GM19397 (cell line): Measurements from ENCODE around the gene TLR6.

Source experiments
- ATAC-seq: cut with Tn5 transposase; IDR thresholded peaks from one replicate; pipeline ENCODE4 v1.9.1; 2021; ENCODE audit warnings: mild to moderate bottlenecking, moderate library complexity; ENCODE audit not compliant: unreplicated experiment

TLR6 gene

GRCh38 chr4:38868059-38868960 is 11.7 kb upstream of the TLR6 start:
- ATAC-seq, result no peak

- ATAC-seq, result peak; percentile 83
Observed at GRCh38 chr4:38867478-38868058, 11.0 kb upstream of the TLR6 start, which contains the start of gene FAM114A1. Gene FAM114A1 (plus strand): TSS chr4:38867806. CDS start chr4:38878079, 10,273 bp downstream.

- no peak for ATAC-seq
Observed at GRCh38 chr4:38866973-38867477, 10.4 kb upstream of the TLR6 start.

DNA sequence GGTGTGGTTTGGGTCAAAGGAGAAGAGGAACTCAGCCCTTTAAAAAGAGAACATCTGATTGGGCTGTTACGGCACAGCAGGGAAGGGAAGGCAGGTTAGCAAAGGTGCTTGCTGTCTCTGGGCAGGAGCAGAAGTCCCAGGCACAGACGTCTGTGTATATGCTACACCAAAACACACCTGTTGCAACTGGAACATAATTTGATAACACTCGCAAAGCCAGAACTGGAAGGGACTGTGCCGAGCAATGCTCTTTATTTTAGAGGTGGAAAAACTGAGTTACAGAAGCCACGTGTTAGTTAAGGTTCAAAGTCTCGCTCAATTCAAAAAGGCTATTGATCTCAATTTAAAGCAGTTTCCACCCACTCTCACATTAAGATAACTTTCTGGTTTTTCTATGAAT is 8.8 kb upstream of the TLR6 start:
- no peak for ATAC-seq

DNA sequence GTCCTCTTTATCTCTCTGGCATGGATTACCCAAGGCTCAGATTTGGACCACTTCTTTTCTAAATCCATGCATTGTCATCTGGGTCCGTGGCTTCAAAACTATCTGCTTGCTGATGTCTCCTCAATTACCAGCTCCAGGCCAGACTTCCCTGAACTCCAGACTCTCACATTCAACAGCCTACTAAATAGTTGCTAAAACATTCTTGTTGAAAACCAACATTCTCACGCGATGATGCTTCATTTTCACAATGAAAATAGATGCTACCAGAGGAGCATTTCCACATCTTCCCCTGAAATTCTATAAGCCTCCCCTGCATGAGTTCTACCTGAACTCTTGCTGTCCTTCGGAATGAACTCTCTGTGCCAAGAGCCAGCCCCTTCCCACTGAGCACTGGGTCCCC is 5.2 kb upstream of the TLR6 start:
- ATAC-seq, result no peak

DNA sequence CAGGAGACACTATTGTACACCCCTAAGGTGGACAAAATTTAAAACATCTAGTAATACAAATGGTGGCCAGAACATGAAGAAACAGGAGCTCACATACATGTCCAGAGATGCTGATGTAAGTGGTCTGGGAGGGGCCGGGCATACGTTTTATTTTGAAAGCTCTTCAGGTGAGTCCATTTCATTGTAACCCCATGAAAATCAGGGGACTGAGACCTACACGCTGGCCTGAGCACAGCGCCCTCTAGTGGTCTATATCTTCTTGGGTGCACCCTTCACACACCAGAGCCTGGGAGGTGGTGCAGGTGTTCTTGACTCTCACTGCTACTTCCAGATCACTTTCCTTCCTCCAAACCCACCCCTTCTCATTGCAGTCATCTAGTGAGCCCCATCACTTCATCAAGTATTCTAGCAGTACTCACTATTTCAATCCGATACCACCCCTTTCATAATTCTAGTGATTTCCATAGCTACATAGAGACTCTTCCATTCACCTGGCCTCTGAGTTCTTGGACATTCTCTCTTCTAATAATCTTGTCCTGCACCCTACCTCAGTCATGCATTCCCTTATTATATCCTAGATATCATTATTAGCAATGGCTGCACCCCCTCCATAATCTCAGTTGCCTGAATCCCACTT is 4.3 kb upstream of the TLR6 start:
- ATAC-seq, result no peak

DNA sequence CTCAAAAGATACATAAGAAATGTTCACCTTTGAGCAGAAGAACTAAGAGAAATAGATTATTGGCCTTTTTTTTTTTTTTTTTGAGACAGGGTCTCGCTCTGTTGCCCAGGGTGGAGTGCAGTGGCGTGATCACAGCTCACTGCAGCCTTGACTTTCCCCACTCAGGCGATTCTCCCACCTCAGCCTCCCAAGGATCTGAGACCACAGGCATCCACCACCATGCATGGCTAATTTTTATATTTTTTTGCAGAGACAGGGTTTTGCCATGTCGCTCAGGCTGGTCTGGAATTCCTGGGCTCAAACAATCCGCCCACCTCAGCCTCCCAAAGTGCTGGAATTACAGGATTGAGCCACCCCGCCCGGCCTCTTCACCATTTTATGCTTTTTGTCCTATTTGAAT is 2.9 kb upstream of the TLR6 start:
- ATAC-seq, result no peak

DNA sequence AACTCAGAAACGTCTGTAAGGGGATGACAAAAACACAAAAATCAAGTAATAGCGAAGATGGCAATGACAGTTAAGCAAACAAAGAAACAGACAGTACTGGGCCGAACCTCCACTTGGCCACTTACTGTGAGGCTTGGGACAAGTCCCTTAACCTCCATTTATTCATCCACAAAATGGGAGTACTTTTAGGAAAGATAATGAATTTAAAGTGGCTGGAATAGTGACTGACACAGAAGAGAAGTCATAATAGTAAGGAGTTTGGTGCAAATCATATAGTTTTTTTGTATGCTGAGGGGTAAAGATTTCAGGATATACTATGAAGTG is 1.4 kb upstream of the TLR6 start:
- no peak for ATAC-seq

GRCh38 chr4:38857354-38858096 is 908 bp upstream of the TLR6 start:
- no peak for ATAC-seq

DNA sequence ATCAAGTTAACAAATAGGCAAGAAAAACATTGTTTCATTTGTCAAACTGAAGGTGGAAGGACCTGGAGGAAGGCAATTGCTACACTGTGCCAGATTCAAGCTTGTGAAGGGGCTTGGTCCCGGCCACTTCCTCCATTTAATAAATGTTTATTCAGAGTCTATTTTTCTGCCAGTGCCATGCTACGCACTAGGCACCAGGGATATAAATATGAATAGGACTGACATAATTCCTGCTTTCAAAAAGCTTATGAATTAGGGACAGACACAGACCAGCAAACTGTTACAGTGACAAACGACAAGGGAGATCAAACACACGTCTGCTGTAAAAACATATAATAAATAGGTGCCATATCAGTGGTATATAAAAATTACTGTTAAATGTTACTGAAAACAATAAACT is 571 bp downstream of the TLR6 start:
- no peak for ATAC-seq

- no peak for ATAC-seq
Observed at GRCh38 chr4:38855466-38855865, 1.2 kb downstream of the TLR6 start.

- ATAC-seq, result no peak
Observed at GRCh38 chr4:38846015-38846414, 10.6 kb downstream of the TLR6 start.

DNA sequence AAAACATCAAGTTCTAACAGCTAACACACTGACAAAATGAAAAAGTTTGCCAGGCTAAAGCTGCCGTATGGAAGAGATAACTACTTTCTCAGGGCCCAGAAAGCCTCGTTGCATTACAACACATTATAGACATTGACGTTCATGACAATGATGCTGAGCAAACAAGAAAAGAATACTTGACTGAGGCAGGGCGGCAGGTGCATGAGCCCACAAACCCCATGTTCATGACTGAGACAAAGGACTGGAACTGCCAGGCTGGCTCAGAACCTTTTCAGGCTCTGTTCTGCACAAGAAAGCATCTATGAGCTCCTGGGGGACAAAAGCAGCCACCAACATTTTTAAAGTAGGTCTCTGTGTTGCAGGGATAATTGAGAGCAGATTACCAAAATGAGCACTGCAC is 13.6 kb downstream of the TLR6 start:
- no peak for ATAC-seq

GRCh38 chr4:38837849-38838248 is 18.8 kb downstream of the TLR6 start:
- no peak for ATAC-seq

- ATAC-seq, result no peak
Observed at GRCh38 chr4:38837334-38837733, 19.3 kb downstream of the TLR6 start.

- no peak for ATAC-seq
Observed at GRCh38 chr4:38834570-38834969, 22.0 kb downstream of the TLR6 start.

- no peak for ATAC-seq
Observed at GRCh38 chr4:38832624-38833528, 23.7 kb downstream of the TLR6 start.

DNA sequence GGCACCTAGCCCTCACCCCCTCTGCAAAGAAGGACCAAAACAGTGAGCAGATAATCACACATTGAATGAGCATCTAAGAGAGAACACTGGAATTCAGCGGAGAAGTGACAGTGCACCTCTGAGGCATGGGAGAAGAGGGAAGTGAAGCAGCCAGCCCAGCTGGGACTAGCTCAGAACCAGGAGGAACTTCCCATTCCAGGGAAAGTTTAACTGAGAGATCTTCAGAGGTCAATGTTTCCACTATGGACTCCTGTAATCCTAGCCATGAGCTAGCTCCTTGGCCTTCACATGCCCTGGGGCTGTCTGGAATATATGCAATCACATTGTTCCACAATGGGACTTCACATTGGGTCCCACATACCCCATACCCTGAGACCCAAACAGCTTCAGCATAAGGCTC is 24.4 kb downstream of the TLR6 start:
- ATAC-seq, result no peak

DNA sequence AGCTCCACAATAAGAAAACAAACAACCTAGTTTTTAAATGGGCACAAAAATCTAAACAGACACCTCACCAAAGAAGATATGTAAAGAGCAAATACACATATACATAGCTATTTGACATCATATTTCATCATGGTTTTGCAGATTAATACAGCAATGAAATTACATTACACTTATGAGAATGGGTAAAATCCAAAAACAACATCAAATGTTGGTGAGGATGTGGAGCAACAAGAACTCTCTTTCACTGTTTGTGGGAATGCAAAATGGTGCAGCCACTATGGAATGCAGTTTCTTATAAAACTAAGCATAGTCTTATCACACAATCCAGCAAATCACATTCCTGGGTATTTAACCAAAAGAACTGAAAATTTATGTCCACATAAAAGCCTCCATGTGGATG is 25.0 kb downstream of the TLR6 start:
- ATAC-seq, result no peak

GRCh38 chr4:38829237-38829636 is 27.4 kb downstream of the TLR6 start:
- no peak for ATAC-seq
